HG03060 (cell line): ENCODE measurements around the gene CLDND2.
"Not testable (repeated sequence)": the region's sequence is repeated elsewhere in the genome, so short reads cannot be mapped to it uniquely, and the experiment has no call there.

Experiments
- ATAC-seq: cut with Tn5 transposase; IDR thresholded peaks from one replicate; pipeline ENCODE4 v1.9.1; 2021; ENCODE audit warnings: low read depth, moderate number of reproducible peaks; ENCODE audit not compliant: unreplicated experiment

The CLDND2 gene

GRCh38 chr19:51368366-51369282, at the start of gene CLDND2:
Gene CLDND2 (minus strand): TSS chr19:51369003. CDS start chr19:51368577, 426 bp downstream.
- no peak for ATAC-seq

- no peak for ATAC-seq
Measured at GRCh38 chr19:51417810-51418157, 49.0 kb upstream of the CLDND2 start.

- ATAC-seq, result no peak
Measured at GRCh38 chr19:51417107-51417809, 48.5 kb upstream of the CLDND2 start, which contains the start of gene SIGLEC10. Gene SIGLEC10 (minus strand): TSS chr19:51417642. CDS start chr19:51417581, 61 bp downstream.

- not testable (repeated sequence) for ATAC-seq
Measured at GRCh38 chr19:51416422-51416821, 47.6 kb upstream of the CLDND2 start.

GRCh38 chr19:51415187-51415586, 46.4 kb upstream of the CLDND2 start:
- no peak for ATAC-seq

GRCh38 chr19:51410950-51411748, 42.3 kb upstream of the CLDND2 start:
- ATAC-seq, result no peak

GRCh38 chr19:51407511-51408131, 38.8 kb upstream of the CLDND2 start:
- no peak for ATAC-seq

GRCh38 chr19:51402117-51402516, 33.3 kb upstream of the CLDND2 start:
- no peak for ATAC-seq

- ATAC-seq, result not testable (repeated sequence)
Measured at GRCh38 chr19:51399936-51400335, 31.1 kb upstream of the CLDND2 start.

- no peak for ATAC-seq
Measured at GRCh38 chr19:51399231-51399630, 30.4 kb upstream of the CLDND2 start.

- no peak for ATAC-seq
Measured at GRCh38 chr19:51398096-51398704, 29.4 kb upstream of the CLDND2 start.

- ATAC-seq, result not testable (repeated sequence)
Measured at GRCh38 chr19:51397453-51397852, 28.6 kb upstream of the CLDND2 start.

GRCh38 chr19:51396175-51396574, 27.4 kb upstream of the CLDND2 start:
- ATAC-seq, result no peak

GRCh38 chr19:51394050-51394836, 25.4 kb upstream of the CLDND2 start:
- ATAC-seq, result peak; percentile 78

GRCh38 chr19:51392701-51393100, 23.9 kb upstream of the CLDND2 start:
- ATAC-seq, result no peak

GRCh38 chr19:51391073-51391611, 22.3 kb upstream of the CLDND2 start:
- ATAC-seq, result no peak

- no peak for ATAC-seq
Measured at GRCh38 chr19:51389143-51389542, 20.3 kb upstream of the CLDND2 start.

- ATAC-seq, result no peak
Measured at GRCh38 chr19:51387924-51388389, 19.2 kb upstream of the CLDND2 start, which contains the start of gene LIM2. Gene LIM2 (minus strand): TSS chr19:51387974. CDS start chr19:51387443, 531 bp downstream.
